HG03135 (cell line): ENCODE results near the gene RRM1.

Experiments
- ATAC-seq: cut with Tn5 transposase; IDR thresholded peaks from one replicate; pipeline ENCODE4 v1.9.1; 2021; ENCODE audit warnings: mild to moderate bottlenecking, moderate library complexity; ENCODE audit not compliant: unreplicated experiment

RRM1 gene

GRCh38 chr11:4185561-4185960 is 91.0 kb downstream of the RRM1 start:
- no peak for ATAC-seq

GRCh38 chr11:4186464-4187054 is 92.0 kb downstream of the RRM1 start:
- no peak for ATAC-seq

GRCh38 chr11:4187055-4187988 is 92.7 kb downstream of the RRM1 start:
- peak; percentile 89 for ATAC-seq
